ES-I3 (cell line): ENCODE measurements around the gene SH2D6.
A peak's percentile ranks its signal among the peaks of the same experiment; 100 is the strongest.
"Not testable (repeated sequence)": the region's sequence is repeated elsewhere in the genome, so short reads cannot be mapped to it uniquely, and the experiment has no call there.

ENCODE experiments used
- H3K36me3 ChIP-seq: 2 replicates; pipeline ENCODE4 v1.6.1; 2013; ENCODE audit warnings: mild to moderate bottlenecking, low read length, control low read depth, moderate library complexity; ENCODE audit not compliant: insufficient read depth
- H3K4me1 ChIP-seq: 2 replicates; pipeline ENCODE4 v1.6.1; 2013; ENCODE audit warnings: mild to moderate bottlenecking, control low read depth, low read length; ENCODE audit not compliant: insufficient read depth
- H3K9ac ChIP-seq: 2 replicates; pipeline ENCODE4 v1.6.1; 2013; ENCODE audit warnings: low read depth, mild to moderate bottlenecking, low read length, moderate library complexity
- H3K9me3 ChIP-seq: 2 replicates; pipeline ENCODE4 v1.6.1; 2013; ENCODE audit warnings: mild to moderate bottlenecking, low read length, moderate library complexity; ENCODE audit not compliant: control insufficient read depth, insufficient read depth

The SH2D6 gene

DNA sequence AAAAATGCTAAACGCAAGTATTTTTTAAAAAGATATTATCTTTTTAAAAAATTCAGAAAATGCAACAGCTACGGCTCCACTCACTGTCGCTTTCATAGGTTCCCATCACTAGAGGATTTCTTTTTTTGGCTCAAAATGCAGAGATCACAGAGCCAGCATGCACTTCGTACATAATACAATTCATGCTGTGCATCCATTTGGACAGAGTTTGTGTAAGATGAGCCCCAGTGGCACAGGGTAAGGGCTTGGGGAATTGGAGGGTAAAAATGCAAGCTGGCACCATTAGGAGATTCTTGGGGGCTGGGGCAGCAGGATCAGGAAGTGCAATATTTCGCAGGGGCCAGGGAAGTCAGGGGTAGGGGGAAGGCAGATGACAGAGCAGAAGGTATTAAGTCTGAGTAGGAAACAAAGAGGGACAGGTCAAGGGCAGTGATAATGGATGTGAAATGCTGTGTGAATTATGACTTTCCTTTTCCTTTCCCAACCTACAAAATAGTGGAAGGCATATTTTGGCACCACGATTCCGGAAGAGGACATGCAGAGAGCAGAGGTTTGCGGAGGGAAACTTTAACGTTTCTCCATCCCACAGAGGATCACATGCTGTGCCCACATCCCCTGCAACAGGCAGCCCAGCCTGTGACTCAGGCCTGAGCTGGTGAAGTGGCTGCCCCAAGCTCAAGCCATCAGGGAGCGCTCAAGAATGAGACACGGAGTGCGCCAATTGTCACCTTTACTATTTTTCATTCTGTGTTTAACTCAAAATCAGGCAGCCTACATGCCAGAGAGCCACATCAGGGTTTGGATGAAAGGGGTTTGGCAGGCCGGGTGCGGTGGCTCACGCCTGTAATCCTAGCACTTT lies 13.1 kb upstream of the SH2D6 start:
- no peak overlapping the region for H3K9ac ChIP-seq
- no peaks in the 10 kb centered on the region for H3K9me3 ChIP-seq

GRCh38 chr2:85409845-85410583 lies 8.5 kb upstream of the SH2D6 start, which contains the start of gene CAPG:
TSS of gene CAPG (minus strand) at chr2:85410366. CDS start at chr2:85402145, 8,221 bp downstream.
- peak within 1 kb of the TSS; percentile 22; the same call in 1 of the 2 replicates for H3K9ac ChIP-seq
- no peaks in the 10 kb centered on the region for H3K36me3 ChIP-seq
- H3K9me3 ChIP-seq, result no peaks in the 10 kb centered on the region
- H3K4me1 ChIP-seq, result peaks cover 35% of the 10 kb centered on the region

More for the DNA sequence above, 13.1 kb upstream of the SH2D6 start:
- Histone ChIP-seq H3K36me3 (peaks cover 4% of the 10 kb centered on the region; the same call in 1 of the 2 replicates), H3K4me1 (peaks cover 26% of the 10 kb centered on the region)

GRCh38 chr2:85410584-85411404 lies 7.7 kb upstream of the SH2D6 start:
- no peaks in the 10 kb centered on the region for H3K9me3 ChIP-seq
- H3K4me1 ChIP-seq, result peaks cover 30% of the 10 kb centered on the region
- peak overlapping the region; percentile 12; the same call in 1 of the 2 replicates for H3K9ac ChIP-seq
- H3K36me3 ChIP-seq, result no peaks in the 10 kb centered on the region

DNA sequence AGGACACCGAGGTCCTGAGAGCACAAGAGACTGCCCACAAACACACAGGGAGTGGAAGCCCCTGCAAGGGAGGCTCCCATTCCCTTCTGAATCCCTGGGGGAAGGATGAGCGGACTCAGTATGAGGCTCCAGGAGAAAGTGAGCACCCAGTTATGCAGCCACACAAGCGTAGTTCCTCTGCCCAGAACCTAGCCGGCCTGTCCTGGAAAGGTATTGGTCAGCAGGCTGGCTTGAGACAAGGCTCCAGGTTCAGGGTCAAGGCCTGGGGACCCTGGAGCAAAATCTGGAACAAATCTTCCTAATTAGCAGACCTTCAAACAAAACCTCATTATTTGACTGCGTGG lies 7.1 kb upstream of the SH2D6 start:
- Histone ChIP-seq H3K36me3 (no peaks in the 10 kb centered on the region), H3K4me1 (peaks cover 25% of the 10 kb centered on the region), H3K9me3 (no peaks in the 10 kb centered on the region), H3K9ac (no peak overlapping the region)

- Histone ChIP-seq H3K36me3 (no peaks in the 10 kb centered on the region), H3K4me1 (peaks cover 29% of the 10 kb centered on the region), H3K9ac (peak overlapping the region; percentile 97), H3K9me3 (no peaks in the 10 kb centered on the region)
Measured at GRCh38 chr2:85413592-85414420, 4.7 kb upstream of the SH2D6 start.

GRCh38 chr2:85414421-85414759 lies 4.1 kb upstream of the SH2D6 start:
- not testable (repeated sequence) for H3K9ac ChIP-seq, H3K9me3 ChIP-seq, H3K36me3 ChIP-seq
- H3K4me1 ChIP-seq, result peaks cover 28% of the 10 kb centered on the region

GRCh38 chr2:85414761-85415553 lies 3.6 kb upstream of the SH2D6 start:
- no peak overlapping the region for H3K9ac ChIP-seq
- H3K4me1 ChIP-seq, result peaks cover 24% of the 10 kb centered on the region; the same call in 1 of the 2 replicates
- no peaks in the 10 kb centered on the region for H3K36me3 ChIP-seq
- H3K9me3 ChIP-seq, result no peaks in the 10 kb centered on the region

DNA sequence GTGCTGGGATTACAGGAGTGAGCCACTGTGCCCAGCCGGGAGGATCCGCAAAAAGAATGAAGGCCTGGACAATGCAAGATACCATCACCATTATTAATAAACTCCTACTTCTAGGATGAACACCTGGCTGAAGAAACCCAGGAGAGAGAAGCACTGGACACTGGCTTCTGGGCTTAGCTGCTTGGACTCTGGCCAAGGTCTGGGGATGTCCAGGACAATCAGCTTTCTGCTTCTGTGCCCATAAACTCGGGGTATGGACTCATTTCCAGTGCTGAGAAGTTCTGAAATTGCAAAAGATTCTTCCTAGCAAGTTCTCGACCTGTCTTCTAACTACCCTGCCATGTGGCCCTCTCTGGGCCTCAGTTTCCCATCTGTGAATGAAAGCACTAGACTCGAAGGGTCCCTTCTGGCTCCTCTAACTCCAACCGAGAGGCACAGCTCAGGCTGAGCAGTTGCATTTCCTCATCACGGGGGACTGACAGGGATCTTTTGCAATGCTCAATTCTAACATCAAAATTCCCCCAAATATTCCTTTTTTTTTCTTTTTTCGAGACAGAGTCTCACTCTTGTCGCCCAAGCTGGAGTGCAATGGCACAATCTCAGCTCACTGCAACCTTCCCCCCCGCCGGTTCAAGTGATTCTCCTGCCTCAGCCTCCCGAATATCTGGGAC lies 2.4 kb upstream of the SH2D6 start:
- no peaks in the 10 kb centered on the region for H3K36me3 ChIP-seq
- H3K9me3 ChIP-seq, result no peaks in the 10 kb centered on the region
- H3K9ac ChIP-seq, result no peak overlapping the region
- peaks cover 18% of the 10 kb centered on the region for H3K4me1 ChIP-seq

DNA sequence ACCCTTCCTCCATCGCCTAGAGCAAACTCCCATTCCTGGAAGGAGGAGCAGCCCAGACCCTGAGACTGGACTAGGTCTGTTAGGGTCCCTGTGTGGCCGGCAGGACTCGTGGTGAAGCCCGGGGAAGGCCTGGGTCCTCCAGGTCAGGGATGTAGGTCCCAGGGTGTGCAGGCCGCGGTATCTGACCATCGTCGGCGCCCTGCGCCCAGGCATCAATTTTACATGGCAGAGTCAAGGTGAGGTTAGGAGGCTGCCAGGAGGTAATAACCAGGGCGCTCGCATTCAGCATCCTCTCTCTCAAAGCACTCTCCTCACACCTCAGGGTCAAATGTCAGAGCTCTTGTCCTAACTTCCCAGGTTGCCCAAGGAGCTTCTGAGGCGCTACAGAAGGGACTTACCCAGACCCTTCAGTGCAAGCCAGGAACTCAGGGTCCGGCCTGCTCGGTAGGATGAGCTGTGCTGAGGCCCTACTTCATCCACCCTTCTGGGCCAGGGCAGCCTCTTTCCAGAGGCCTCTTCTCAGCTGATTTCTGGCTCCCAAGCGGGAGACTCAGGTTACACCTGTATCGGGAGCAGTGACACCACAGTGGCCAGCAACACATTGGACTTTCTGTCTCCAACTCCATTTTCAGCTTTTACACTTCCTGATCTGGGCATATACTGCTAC lies 628 bp downstream of the SH2D6 start:
- peaks cover 18% of the 10 kb centered on the region for H3K4me1 ChIP-seq
- no peaks in the 10 kb centered on the region for H3K36me3 ChIP-seq
- H3K9me3 ChIP-seq, result no peaks in the 10 kb centered on the region
- peak overlapping the region; percentile 90 for H3K9ac ChIP-seq

DNA sequence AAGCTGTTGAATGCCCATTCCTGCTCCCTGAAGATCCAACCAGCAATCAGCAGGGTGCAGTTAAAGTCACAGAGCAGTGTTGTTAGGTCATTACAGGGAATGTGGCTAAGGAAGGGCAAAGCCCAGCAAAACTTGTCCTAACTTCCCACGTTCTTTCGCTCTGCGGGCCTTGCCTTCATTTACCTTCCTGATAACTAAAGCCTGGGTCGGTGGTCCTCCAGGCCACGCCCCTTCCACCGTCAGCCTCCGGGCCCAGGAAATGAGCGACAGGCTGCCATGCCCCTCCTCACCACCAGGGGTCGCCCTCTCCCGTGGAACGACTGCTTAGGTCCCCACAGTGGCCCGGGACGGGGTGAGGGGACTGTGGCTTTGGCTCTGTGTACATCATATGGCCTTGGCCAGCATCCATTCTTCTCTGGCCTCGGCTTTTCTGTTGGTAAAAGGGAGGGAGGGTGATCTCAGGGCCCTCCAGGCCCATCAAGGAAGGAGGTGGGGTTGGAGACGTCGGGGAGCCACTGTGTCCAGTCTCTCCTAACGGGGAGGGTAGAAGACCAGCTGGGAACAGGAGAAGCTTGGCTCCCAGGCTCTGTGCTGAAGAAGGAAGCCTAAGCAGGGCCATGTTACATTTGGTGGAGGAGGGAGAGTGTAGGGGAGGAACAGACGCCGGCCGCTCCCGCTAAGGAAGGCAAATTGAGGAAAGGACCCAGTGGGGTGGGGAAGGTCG lies 2.2 kb downstream of the SH2D6 start:
- Histone ChIP-seq H3K9me3 (no peaks in the 10 kb centered on the region), H3K36me3 (no peaks in the 10 kb centered on the region), H3K4me1 (peaks cover 18% of the 10 kb centered on the region), H3K9ac (no peak overlapping the region)

- Histone ChIP-seq H3K9me3 (no peaks in the 10 kb centered on the region), H3K9ac (no peak overlapping the region), H3K36me3 (no peaks in the 10 kb centered on the region), H3K4me1 (peaks cover 18% of the 10 kb centered on the region)
Measured at GRCh38 chr2:85421260-85422071, 3.0 kb downstream of the SH2D6 start.
